OCI-LY3 (cell line): ENCODE results near the gene L3MBTL1.

Source experiments
- EZH2phosphoT487 ChIP-seq: fragments of 200-600 bp; shearing (Covaris generic); IDR thresholded peaks from 2 replicates; pipeline ENCODE4 v1.6.1; 2018; ENCODE audit warnings: antibody characterized with exemption, mixed run types, low read depth
- TF ChIP-seq, protein P1 (sequence below): fragments of 200-600, 300-600 bp; sonication (generic); IDR thresholded peaks from 2 replicates; pipeline ENCODE4 v1.5.1; 2014; ENCODE audit warnings: antibody characterized with exemption, low read length, low read depth

DNA sequence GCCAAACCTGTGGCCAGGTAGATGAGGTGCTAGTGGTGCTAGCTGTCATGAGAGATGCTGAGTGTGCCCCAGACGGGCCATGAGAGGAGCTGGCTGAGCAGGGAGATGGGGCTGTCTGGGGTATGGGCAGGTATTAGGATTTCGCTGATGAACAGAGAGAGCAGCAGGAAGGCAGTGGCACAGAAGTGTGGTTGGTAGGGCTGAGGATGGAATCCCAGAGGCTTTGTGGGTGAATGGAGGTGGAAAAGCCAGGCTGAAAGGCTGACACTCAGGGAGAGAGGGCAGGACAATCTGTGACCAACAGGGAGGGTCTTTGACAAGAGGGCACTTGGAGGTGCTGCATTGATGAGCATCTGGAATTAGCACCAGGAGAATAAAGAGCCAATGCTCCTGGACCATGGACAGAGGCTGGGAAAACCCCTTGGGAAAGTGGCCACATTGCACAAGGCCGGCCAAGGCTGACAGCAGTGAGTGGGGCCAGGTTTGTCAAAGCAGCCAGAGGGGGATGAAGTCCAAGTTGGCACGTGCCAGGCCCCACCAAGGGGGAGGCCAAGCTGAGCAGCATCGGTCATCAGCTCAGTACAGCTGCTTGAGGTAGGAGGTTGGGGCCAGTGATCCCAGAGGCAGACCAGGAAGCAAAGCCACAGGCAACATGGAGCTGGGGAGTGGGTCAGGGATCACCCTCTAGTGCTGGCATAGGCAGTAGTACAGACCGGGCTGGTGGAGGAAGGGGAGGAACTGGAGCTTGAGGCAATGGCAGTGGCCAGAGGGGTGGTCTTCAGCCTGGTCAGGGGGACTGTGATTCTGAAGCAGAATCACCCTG is 31.6 kb downstream of the L3MBTL1 start:
- TF ChIP-seq, protein P1, sequence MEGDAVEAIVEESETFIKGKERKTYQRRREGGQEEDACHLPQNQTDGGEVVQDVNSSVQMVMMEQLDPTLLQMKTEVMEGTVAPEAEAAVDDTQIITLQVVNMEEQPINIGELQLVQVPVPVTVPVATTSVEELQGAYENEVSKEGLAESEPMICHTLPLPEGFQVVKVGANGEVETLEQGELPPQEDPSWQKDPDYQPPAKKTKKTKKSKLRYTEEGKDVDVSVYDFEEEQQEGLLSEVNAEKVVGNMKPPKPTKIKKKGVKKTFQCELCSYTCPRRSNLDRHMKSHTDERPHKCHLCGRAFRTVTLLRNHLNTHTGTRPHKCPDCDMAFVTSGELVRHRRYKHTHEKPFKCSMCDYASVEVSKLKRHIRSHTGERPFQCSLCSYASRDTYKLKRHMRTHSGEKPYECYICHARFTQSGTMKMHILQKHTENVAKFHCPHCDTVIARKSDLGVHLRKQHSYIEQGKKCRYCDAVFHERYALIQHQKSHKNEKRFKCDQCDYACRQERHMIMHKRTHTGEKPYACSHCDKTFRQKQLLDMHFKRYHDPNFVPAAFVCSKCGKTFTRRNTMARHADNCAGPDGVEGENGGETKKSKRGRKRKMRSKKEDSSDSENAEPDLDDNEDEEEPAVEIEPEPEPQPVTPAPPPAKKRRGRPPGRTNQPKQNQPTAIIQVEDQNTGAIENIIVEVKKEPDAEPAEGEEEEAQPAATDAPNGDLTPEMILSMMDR: no peak
- no peak for TF ChIP-seq EZH2phosphoT487
